ENCODE data around the gene CD101.

DNA sequence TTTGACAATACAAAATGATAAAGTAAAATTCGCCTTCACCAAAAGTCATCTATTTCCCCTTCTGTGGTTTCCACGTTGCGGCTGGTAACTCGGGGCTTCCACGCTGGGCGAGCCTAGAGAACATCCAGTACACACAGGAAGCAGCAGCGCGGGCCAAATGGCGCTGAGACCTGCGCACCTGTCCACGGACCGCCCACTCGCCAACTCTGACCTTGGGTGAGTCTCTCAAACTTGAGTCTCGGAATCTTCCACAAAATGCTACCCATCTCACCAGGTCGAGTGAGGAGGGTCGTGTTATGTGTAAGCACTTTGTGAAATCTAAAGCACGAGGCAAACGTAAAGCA lies 57.7 kb downstream of the CD101 start:
- TF ChIP-seq, protein P1, sequence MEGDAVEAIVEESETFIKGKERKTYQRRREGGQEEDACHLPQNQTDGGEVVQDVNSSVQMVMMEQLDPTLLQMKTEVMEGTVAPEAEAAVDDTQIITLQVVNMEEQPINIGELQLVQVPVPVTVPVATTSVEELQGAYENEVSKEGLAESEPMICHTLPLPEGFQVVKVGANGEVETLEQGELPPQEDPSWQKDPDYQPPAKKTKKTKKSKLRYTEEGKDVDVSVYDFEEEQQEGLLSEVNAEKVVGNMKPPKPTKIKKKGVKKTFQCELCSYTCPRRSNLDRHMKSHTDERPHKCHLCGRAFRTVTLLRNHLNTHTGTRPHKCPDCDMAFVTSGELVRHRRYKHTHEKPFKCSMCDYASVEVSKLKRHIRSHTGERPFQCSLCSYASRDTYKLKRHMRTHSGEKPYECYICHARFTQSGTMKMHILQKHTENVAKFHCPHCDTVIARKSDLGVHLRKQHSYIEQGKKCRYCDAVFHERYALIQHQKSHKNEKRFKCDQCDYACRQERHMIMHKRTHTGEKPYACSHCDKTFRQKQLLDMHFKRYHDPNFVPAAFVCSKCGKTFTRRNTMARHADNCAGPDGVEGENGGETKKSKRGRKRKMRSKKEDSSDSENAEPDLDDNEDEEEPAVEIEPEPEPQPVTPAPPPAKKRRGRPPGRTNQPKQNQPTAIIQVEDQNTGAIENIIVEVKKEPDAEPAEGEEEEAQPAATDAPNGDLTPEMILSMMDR (conservative IDR thresholded peaks at IDR 0.05) = no peak
- TF ChIP-seq EZH2 (IDR thresholded peaks at IDR 0.05; ENCODE audit: low read depth) = no peak
